Testis (tissue), 2 donors: ENCODE results near the gene ZNRF3.

Source experiments
- POLR2A ChIP-seq: fragments of 450-650 bp; IDR thresholded peaks from one replicate; pipeline ENCODE4 v1.6.1; 2017; ENCODE audit warnings: antibody characterized with exemption, mild to moderate bottlenecking, moderate library complexity
- TF ChIP-seq, protein P1 (sequence below), 3 experiments: fragments of 450-650 bp in 2 of 3; fragments of 200-600 bp in 1 of 3; sonication (generic) in 1 of 3; IDR thresholded peaks; one replicate each; pipeline ENCODE4 v1.5.1; 2016 to 2019; ENCODE audit warnings: antibody characterized with exemption in 3 of 3, mild to moderate bottlenecking in 2 of 3, moderate library complexity in 1 of 3

DNA sequence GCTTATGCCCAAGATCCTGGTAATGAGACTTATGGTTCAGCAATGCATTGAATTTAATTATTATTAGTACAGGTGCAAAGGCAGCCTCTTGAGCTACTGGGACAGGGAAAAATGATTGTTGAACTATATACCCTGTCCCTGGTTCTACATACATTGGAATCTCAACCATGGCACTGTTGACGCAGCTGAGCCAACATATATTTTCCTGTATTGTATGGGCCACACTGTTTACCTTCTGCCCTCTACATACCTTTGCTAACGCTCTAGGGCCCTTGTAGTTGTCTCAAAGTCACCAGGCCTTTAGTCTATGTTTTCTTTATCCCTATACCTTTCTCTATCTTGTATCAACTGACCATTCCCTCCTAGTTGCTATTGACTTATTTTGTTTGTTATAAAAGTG is 212.1 kb downstream of the ZNRF3 start:
- TF ChIP-seq, protein P1, sequence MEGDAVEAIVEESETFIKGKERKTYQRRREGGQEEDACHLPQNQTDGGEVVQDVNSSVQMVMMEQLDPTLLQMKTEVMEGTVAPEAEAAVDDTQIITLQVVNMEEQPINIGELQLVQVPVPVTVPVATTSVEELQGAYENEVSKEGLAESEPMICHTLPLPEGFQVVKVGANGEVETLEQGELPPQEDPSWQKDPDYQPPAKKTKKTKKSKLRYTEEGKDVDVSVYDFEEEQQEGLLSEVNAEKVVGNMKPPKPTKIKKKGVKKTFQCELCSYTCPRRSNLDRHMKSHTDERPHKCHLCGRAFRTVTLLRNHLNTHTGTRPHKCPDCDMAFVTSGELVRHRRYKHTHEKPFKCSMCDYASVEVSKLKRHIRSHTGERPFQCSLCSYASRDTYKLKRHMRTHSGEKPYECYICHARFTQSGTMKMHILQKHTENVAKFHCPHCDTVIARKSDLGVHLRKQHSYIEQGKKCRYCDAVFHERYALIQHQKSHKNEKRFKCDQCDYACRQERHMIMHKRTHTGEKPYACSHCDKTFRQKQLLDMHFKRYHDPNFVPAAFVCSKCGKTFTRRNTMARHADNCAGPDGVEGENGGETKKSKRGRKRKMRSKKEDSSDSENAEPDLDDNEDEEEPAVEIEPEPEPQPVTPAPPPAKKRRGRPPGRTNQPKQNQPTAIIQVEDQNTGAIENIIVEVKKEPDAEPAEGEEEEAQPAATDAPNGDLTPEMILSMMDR (IDR thresholded peaks at IDR 0.05) = no peak
- no peak for TF ChIP-seq POLR2A
